C4-2B (cell line): ENCODE results near the gene PHF5A.

Experiments used
- CTCF ChIP-seq: fragments of 450-650 bp; conservative IDR thresholded peaks from 2 replicates; pipeline ENCODE4 v1.5.1; 2017; ENCODE audit warnings: mild to moderate bottlenecking
- ZFX ChIP-seq: fragments of 450-650 bp; IDR thresholded peaks from 2 replicates; pipeline ENCODE4 v1.6.1; 2017

- TF ChIP-seq CTCF (no peak), ZFX (no peak)
Measured at GRCh38 chr22:41482319-41482935, 13.9 kb upstream of the PHF5A start.
